GM12878 (cell line): ENCODE data around the gene CRNKL1. TPM values are rescaled to one million over a fixed set of nuclear protein-coding genes. Genes with fewer than 3 reads are reported as not detected.

ENCODE experiments used
- BCLAF1 ChIP-seq: fragments of 450-650 bp; IDR thresholded peaks from 2 replicates; pipeline ENCODE4 v1.6.1; 2017; ENCODE audit warnings: antibody characterized with exemption, mild to moderate bottlenecking, moderate library complexity
- CUX1 ChIP-seq: IDR thresholded peaks from 2 replicates; pipeline ENCODE4 v1.6.1; 2012; ENCODE audit warnings: improper control_type of control experiment, low read depth, low read length; ENCODE audit not compliant: insufficient replicate concordance
- HDGF ChIP-seq: fragments of 450-650 bp; IDR thresholded peaks from 2 replicates; pipeline ENCODE4 v1.6.1; 2016; ENCODE audit warnings: antibody characterized with exemption
- NBN ChIP-seq: fragments of 450-650 bp; IDR thresholded peaks from 2 replicates; pipeline ENCODE4 v1.6.1; 2016
- NFYB ChIP-seq: IDR thresholded peaks from 2 replicates; pipeline ENCODE4 v1.6.1; 2011; ENCODE audit warnings: low read depth, mild to moderate bottlenecking, low read length, improper control_type of control experiment, moderate library complexity; ENCODE audit not compliant: insufficient read depth
- RAD21 ChIP-seq: IDR thresholded peaks from 2 replicates; pipeline ENCODE4 v1.6.1; 2011; ENCODE audit warnings: mild to moderate bottlenecking, low read depth, low read length, moderate library complexity; ENCODE audit not compliant: insufficient read depth
- USF1 ChIP-seq: IDR thresholded peaks from 2 replicates; pipeline ENCODE4 v1.6.1; 2011; ENCODE audit warnings: borderline replicate concordance, low read depth, mild to moderate bottlenecking, moderate library complexity, mixed read lengths, low read length; ENCODE audit not compliant: insufficient read depth; ENCODE audit errors: extremely low read length
- YBX1 ChIP-seq: fragments of 450-650 bp; IDR thresholded peaks from 2 replicates; pipeline ENCODE4 v1.6.1; 2016; ENCODE audit warnings: antibody characterized with exemption
- ZBTB4 ChIP-seq: fragments of 450-650 bp; formaldehyde crosslinking; IDR thresholded peaks from 2 replicates; pipeline ENCODE4 v1.4.0; 2022; ENCODE audit warnings: mild to moderate bottlenecking, moderate library complexity
- ZNF274 ChIP-seq: IDR thresholded peaks from one replicate; pipeline ENCODE4 v1.8.0; 2011; ENCODE audit not compliant: insufficient read length, insufficient read depth
- polyA plus RNA-seq, 11 experiments: library from polyadenylated mRNA; depleted of rRNA in 4 of 11; unstranded in 6 of 11; stranded (reverse) in 5 of 11; fragments of >200 nt; fragmentation: Nextera tagmentation in 4 of 11; fragmentation: Illumina TruSeq in 1 of 11; extraction: Ambion mirVana in 4 of 11; extraction: Trizol in 1 of 11; gene quantifications; 1 replicate in 1 of 11; 2 replicates in 10 of 11; pipeline versions ENCODE4 v1.2.1 to v1.2.3, GENCODE V29; 2011 to 2016; ENCODE audit warnings: inconsistent platforms in 2 of 11, missing spikeins in 2 of 11, low read depth in 1 of 11
- total RNA-seq, 4 experiments: library from RNA; depleted of rRNA in 3 of 4; stranded (reverse); fragments of >200 nt in 3 of 4; fragmentation: Illumina TruSeq in 1 of 4; extraction: Trizol in 1 of 4; gene quantifications; 2 replicates each; pipeline versions ENCODE4 v1.2.1 to v1.2.3, GENCODE V29; 2013 to 2021

The CRNKL1 gene
- total and polyA plus RNA-seq, 10 of the 15 experiments (the other 5 are each of a cell fraction or from before 2014, with no cell fraction given) = 9.5 to 28.4 (median 17.5) TPM

GRCh38 chr20:20075032-20075431, 22.8 kb upstream of the CRNKL1 start (continued):
- no peak for TF ChIP-seq NFYB
- TF ChIP-seq ZBTB4 (CRISPR knock-in tag) = no peak
- no peak for TF ChIP-seq HDGF
- TF ChIP-seq NBN = no peak
- no peak for TF ChIP-seq RAD21
- TF ChIP-seq BCLAF1 = no peak
- TF ChIP-seq CUX1 = no peak
- TF ChIP-seq YBX1 = no peak
- no peak for TF ChIP-seq USF1
- TF ChIP-seq ZNF274 = no peak
